Astrocyte (in vitro differentiated cells and primary cell): ENCODE measurements around the gene GRIN3B. TPM values are rescaled to one million over a fixed set of nuclear protein-coding genes. Genes with fewer than 3 reads are reported as not detected.

Experiments used
- DNase-seq: peaks from one replicate; pipeline ENCODE4 v3.0.0-alpha.2; 2010; ENCODE audit warnings: low read depth
- FAIRE-seq: peaks from 2 replicates; lab custom pipeline; 2011; peaks lifted over from hg19 to GRCh38; lab: Jason Lieb, UNC
- H2AFZ ChIP-seq: 2 replicates; pipeline ENCODE4 v1.6.0; 2012; ENCODE audit warnings: low read depth, low read length, inconsistent platforms
- H3K27ac ChIP-seq: 2 replicates; pipeline ENCODE4 v1.5.1; 2011; ENCODE audit warnings: low read depth, low read length, inconsistent platforms
- H3K27me3 ChIP-seq: 2 replicates; pipeline ENCODE4 v1.6.0; 2011; ENCODE audit warnings: low read length, inconsistent platforms; ENCODE audit not compliant: insufficient read depth
- H3K36me3 ChIP-seq: 2 replicates; pipeline ENCODE4 v1.5.1; 2011; ENCODE audit warnings: low read length, inconsistent platforms; ENCODE audit not compliant: insufficient read depth
- H3K4me1 ChIP-seq: 2 replicates; pipeline ENCODE4 v1.5.1; 2011; ENCODE audit warnings: low read length, inconsistent platforms; ENCODE audit not compliant: insufficient read depth
- H3K4me2 ChIP-seq: 2 replicates; pipeline ENCODE4 v1.6.0; 2012; ENCODE audit warnings: low read length, inconsistent platforms
- H3K4me3 ChIP-seq: 2 replicates; pipeline ENCODE4 v1.5.1; 2011; ENCODE audit warnings: low read depth, mild to moderate bottlenecking, low read length, inconsistent platforms; ENCODE audit not compliant: insufficient read depth
- H3K79me2 ChIP-seq: 2 replicates; pipeline ENCODE4 v1.6.0; 2012; ENCODE audit warnings: mild to moderate bottlenecking, low read length, inconsistent platforms; ENCODE audit not compliant: insufficient read depth
- H3K9ac ChIP-seq: 2 replicates; pipeline ENCODE4 v1.6.0; 2012; ENCODE audit warnings: mild to moderate bottlenecking, low read length, inconsistent platforms
- H3K9me3 ChIP-seq: 2 replicates; pipeline ENCODE4 v1.5.1; 2012; ENCODE audit warnings: low read depth, mild to moderate bottlenecking, low read length, inconsistent platforms; ENCODE audit not compliant: insufficient read depth
- H4K20me1 ChIP-seq: 2 replicates; pipeline ENCODE4 v1.6.0; 2012; ENCODE audit warnings: low read length, inconsistent platforms; ENCODE audit not compliant: insufficient read depth
- H3K27ac Mint-ChIP-seq: one replicate; pipeline ENCODE4 v1.8.0; 2021; ENCODE audit warnings: mild to moderate bottlenecking, mixed read lengths; ENCODE audit not compliant: unreplicated experiment
- H3K27me3 Mint-ChIP-seq: one replicate; pipeline ENCODE4 v1.8.0; 2021; ENCODE audit warnings: low read depth, mixed read lengths; ENCODE audit not compliant: unreplicated experiment
- H3K36me3 Mint-ChIP-seq: one replicate; pipeline ENCODE4 v1.8.0; 2021; ENCODE audit warnings: low read depth, mixed read lengths; ENCODE audit not compliant: unreplicated experiment
- H3K4me1 Mint-ChIP-seq: one replicate; pipeline ENCODE4 v1.8.0; 2021; ENCODE audit warnings: low read depth, mixed read lengths; ENCODE audit not compliant: unreplicated experiment
- H3K4me3 Mint-ChIP-seq: one replicate; pipeline ENCODE4 v1.8.0; 2021; ENCODE audit warnings: mild to moderate bottlenecking, moderate library complexity, mixed read lengths; ENCODE audit not compliant: unreplicated experiment
- H3K9me3 Mint-ChIP-seq: one replicate; pipeline ENCODE4 v1.8.0; 2021; ENCODE audit warnings: mild to moderate bottlenecking, mixed read lengths; ENCODE audit not compliant: unreplicated experiment
- CTCF ChIP-seq: IDR thresholded peaks from 2 replicates; pipeline ENCODE4 v1.5.1; 2011; ENCODE audit warnings: low read depth, mild to moderate bottlenecking, inconsistent platforms, low read length, moderate library complexity; ENCODE audit not compliant: insufficient read depth
- EZH2 ChIP-seq: IDR thresholded peaks from 2 replicates; pipeline ENCODE4 v1.6.1; 2012; ENCODE audit warnings: mild to moderate bottlenecking, low read length, inconsistent platforms; ENCODE audit not compliant: insufficient read depth
- total RNA-seq: library from RNA; stranded (reverse); gene quantifications from 2 replicates; pipeline ENCODE4 v1.2.1, GENCODE V29; 2021

Gene GRIN3B
- total RNA-seq, 1 donor from 2014 or later: 2.7 TPM

GRCh38 chr19:982567-983170, 17.6 kb upstream of the GRIN3B start:
- H3K27me3 ChIP-seq: no peaks in the 10 kb centered on the region
- FAIRE-seq (no peak), DNase-seq (no peak)
- H3K27ac Mint-ChIP-seq: no peak overlapping the region
- peak; percentile 38 for TF ChIP-seq CTCF
- no peak for TF ChIP-seq EZH2
- H3K4me2 ChIP-seq: peak overlapping the region; percentile 83
- no peak overlapping the region for H3K27ac ChIP-seq
- H3K36me3 Mint-ChIP-seq: no peaks in the 10 kb centered on the region
- H3K4me3 ChIP-seq: peak overlapping the region; percentile 37
- H2AFZ ChIP-seq: peak overlapping the region; percentile 66
- H3K4me3 Mint-ChIP-seq: peak overlapping the region; percentile 62
- H3K27me3 Mint-ChIP-seq: no peaks in the 10 kb centered on the region
- H3K9me3 Mint-ChIP-seq: no peaks in the 10 kb centered on the region
- no peak overlapping the region for H3K9ac ChIP-seq
- H3K36me3 ChIP-seq: no peaks in the 10 kb centered on the region
- H3K4me1 ChIP-seq: peaks cover 18% of the 10 kb centered on the region
- H3K4me1 Mint-ChIP-seq: peaks cover 6% of the 10 kb centered on the region
- peaks cover 15% of the 10 kb centered on the region for H3K79me2 ChIP-seq
- no peaks in the 10 kb centered on the region for H3K9me3 ChIP-seq
- peaks cover 11% of the 10 kb centered on the region for H4K20me1 ChIP-seq

- H2AFZ ChIP-seq: peak within 1 kb of the TSS; percentile 93
These were observed 15.9 kb upstream of the GRIN3B start, which contains the start of gene WDR18 for GRCh38 chr19:984165-984967. TSS of gene WDR18 (plus strand) at chr19:984345. CDS start at chr19:984354, 9 bp downstream.

More at GRCh38 chr19:984165-984967, 15.9 kb upstream of the GRIN3B start, which contains the start of gene WDR18:
- Histone ChIP-seq H3K9ac (peak within 1 kb of the TSS; percentile 95), H3K4me2 (peak within 1 kb of the TSS; percentile 92), H3K36me3 (no peaks in the 10 kb centered on the region), H4K20me1 (peaks cover 17% of the 10 kb centered on the region), H3K4me1 (peaks cover 23% of the 10 kb centered on the region), H3K79me2 (peaks cover 15% of the 10 kb centered on the region), H3K27me3 (no peaks in the 10 kb centered on the region), H3K9me3 (no peaks in the 10 kb centered on the region), H3K4me3 (peak within 1 kb of the TSS; percentile 92), H3K27ac (peak within 1 kb of the TSS; percentile 91)
- peak within 1 kb of the TSS; percentile 91 for H3K4me3 Mint-ChIP-seq
- peak within 1 kb of the TSS; percentile 94 for H3K27ac Mint-ChIP-seq
- H3K4me1 Mint-ChIP-seq: peaks cover 6% of the 10 kb centered on the region
- H3K36me3 Mint-ChIP-seq: no peaks in the 10 kb centered on the region
- H3K27me3 Mint-ChIP-seq: no peaks in the 10 kb centered on the region
- H3K9me3 Mint-ChIP-seq: no peaks in the 10 kb centered on the region
- DNase-seq (peak; percentile 65), FAIRE-seq (no peak)
- TF ChIP-seq EZH2 (no peak), CTCF (no peak)
